Kidney (tissue), 14 donors: ENCODE results near the gene RPN1. TPM values are rescaled to one million over a fixed set of nuclear protein-coding genes. Genes with fewer than 3 reads are reported as not detected.

Source experiments
- DNase-seq, 5 donors: peaks; one replicate each; pipeline ENCODE4 v3.0.0-alpha.2; 2013 to 2020
- FAIRE-seq: peaks from 2 replicates; lab custom pipeline; 2012; peaks lifted over from hg19 to GRCh38; lab: Jason Lieb, UNC
- H3K27ac ChIP-seq, 2 donors: one replicate each; pipeline ENCODE4 v1.7.0; 2013; ENCODE audit warnings: low read depth in 2 of 2, low read length in 2 of 2, inconsistent platforms in 1 of 2
- H3K27me3 ChIP-seq: one replicate; pipeline ENCODE4 v1.7.1; 2013; ENCODE audit warnings: low read length, inconsistent platforms; ENCODE audit not compliant: control insufficient read depth, insufficient read depth
- H3K36me3 ChIP-seq, 3 donors: one replicate each; pipeline versions ENCODE4 v1.7.0 to v1.7.1; 2013; ENCODE audit warnings: low read length in 3 of 3, control low read depth in 1 of 3, inconsistent platforms in 1 of 3; ENCODE audit not compliant: insufficient read depth in 3 of 3, control insufficient read depth in 2 of 3
- H3K4me1 ChIP-seq, 3 donors: one replicate each; pipeline versions ENCODE4 v1.7.0 to v1.7.1; 2013; ENCODE audit warnings: low read length in 3 of 3, inconsistent platforms in 1 of 3, low read depth in 1 of 3; ENCODE audit not compliant: control insufficient read depth in 2 of 3, insufficient read depth in 2 of 3
- H3K4me3 ChIP-seq, 3 donors: one replicate each; pipeline versions ENCODE4 v1.7.0 to v1.8.1; 2013; ENCODE audit warnings: low read length in 3 of 3, control low read depth in 1 of 3, inconsistent platforms in 1 of 3
- H3K9ac ChIP-seq, 3 donors: one replicate each; pipeline versions ENCODE4 v1.7.0 to v1.7.1; 2013; ENCODE audit warnings: low read length in 3 of 3, control low read depth in 1 of 3, inconsistent platforms in 1 of 3
- H3K9me3 ChIP-seq, 3 donors: one replicate each; pipeline versions ENCODE4 v1.7.0 to v1.7.1; 2013; ENCODE audit warnings: low read length in 3 of 3, control low read depth in 1 of 3, inconsistent platforms in 1 of 3; ENCODE audit not compliant: control insufficient read depth in 2 of 3, insufficient read depth in 1 of 3
- CTCF ChIP-seq: IDR thresholded peaks from 3 replicates; pipeline ENCODE4 v1.5.1; 2012; ENCODE audit warnings: mild to moderate bottlenecking, moderate library complexity, borderline replicate concordance; ENCODE audit not compliant: insufficient read depth; ENCODE audit errors: extremely low read depth
- intact Hi-C: fragments of 100-400 bp; cut with DNase I; formaldehyde crosslinking; loops from one replicate; pipeline ENCODE4 v1.11.1; 2022
- polyA plus RNA-seq: library from polyadenylated mRNA; stranded (reverse); fragments of 350-450 nt; fragmentation: Illumina TruSeq; extraction: RNeasy Lipid Tissue Mini Kit (QIAGEN cat#74804); gene quantifications from one replicate; pipeline ENCODE4 v1.2.3, GENCODE V29; 2014; ENCODE audit warnings: low read depth, low replicate concordance; ENCODE audit not compliant: insufficient read depth
- total RNA-seq: library from RNA; stranded (reverse); fragmentation: NEBNext Ultra II Directional; extraction: Animal tissue kit (Norgen Biotek cat#: 25700); gene quantifications from one replicate; pipeline ENCODE4 v1.2.1, GENCODE V29; 2021
- donor health status: control.
- donor health status: control.
- donor health status: control.
- donor health status: control.
- donor health status: control.
- donor health status: DM: yes; HTN: yes; CAD: no.
- donor health status: Normal renal cell carcinoma (clear cell type).

RPN1 gene
- total and polyA plus RNA-seq, 2 donors from 2014 or later: 192 to 234 TPM

GRCh38 chr3:128572644-128573105, 77.9 kb downstream of the RPN1 start:
- no peak overlapping the region for H3K9ac ChIP-seq
- no peaks in the 10 kb centered on the region for H3K9me3 ChIP-seq
- intact Hi-C loops: no loop called here
- H3K36me3 ChIP-seq: no peaks in the 10 kb centered on the region
- FAIRE-seq (no peak), DNase-seq (no peak)
- H3K4me3 ChIP-seq: no peak overlapping the region
- TF ChIP-seq CTCF: peak; percentile 5
- H3K27me3 ChIP-seq: no peaks in the 10 kb centered on the region
- H3K4me1 ChIP-seq: peaks cover 0 to 2% (median 0%) of the 10 kb centered on the region in 3 donors
- H3K27ac ChIP-seq: no peak overlapping the region

GRCh38 chr3:128572013-128572412, 78.6 kb downstream of the RPN1 start:
- Histone ChIP-seq H3K27me3 (no peaks in the 10 kb centered on the region), H3K4me3 (no peak overlapping the region), H3K36me3 (no peaks in the 10 kb centered on the region), H3K4me1 (peaks cover 0 to 2% (median 0%) of the 10 kb centered on the region in 3 donors), H3K27ac (no peak overlapping the region), H3K9ac (no peak overlapping the region), H3K9me3 (no peaks in the 10 kb centered on the region)
- no peak for TF ChIP-seq CTCF
- intact Hi-C loops: no loop called here
- DNase-seq (no peak), FAIRE-seq (no peak)

Other genes with a start within 250 kb of the RPN1 start
- gene DNAJB8, start 183.9 kb downstream of the RPN1 start, total RNA-seq: not detected
- gene DNAJB8, start 183.9 kb downstream of the RPN1 start, polyA plus RNA-seq: not detected
- gene GATA2, start 157.6 kb downstream of the RPN1 start, total RNA-seq: 31.4 TPM
- 22.9 TPM for gene GATA2, start 157.6 kb downstream of the RPN1 start, polyA plus RNA-seq
- 248 TPM for gene RAB7A, start 75.4 kb upstream of the RPN1 start, total RNA-seq
- gene RAB7A, start 75.4 kb upstream of the RPN1 start, polyA plus RNA-seq: 211 TPM
- 50.2 TPM for gene ACAD9, start 228.8 kb upstream of the RPN1 start, total RNA-seq
- gene ACAD9, start 228.8 kb upstream of the RPN1 start, polyA plus RNA-seq: 36.2 TPM